ENCODE results near the gene MBP.
"Not testable (repeated sequence)": the region's sequence is repeated elsewhere in the genome, so short reads cannot be mapped to it uniquely, and the experiment has no call there.

The MBP gene

GRCh38 chr18:76951456-76952247 is 180.9 kb downstream of the MBP start:
- H3K27ac Mint-ChIP-seq: no peak overlapping the region
- H3K36me3 Mint-ChIP-seq: peaks cover 23% of the 10 kb centered on the region
- H3K4me3 Mint-ChIP-seq: no peak overlapping the region
- no peaks in the 10 kb centered on the region for H3K27me3 Mint-ChIP-seq
- no peaks in the 10 kb centered on the region for H3K9me3 Mint-ChIP-seq
- peaks cover 16% of the 10 kb centered on the region for H3K4me1 Mint-ChIP-seq

GRCh38 chr18:76948345-76948744 is 184.2 kb downstream of the MBP start:
- H3K4me1 Mint-ChIP-seq: peaks cover 16% of the 10 kb centered on the region
- H3K36me3 Mint-ChIP-seq: peaks cover 40% of the 10 kb centered on the region
- no peaks in the 10 kb centered on the region for H3K9me3 Mint-ChIP-seq
- no peak overlapping the region for H3K4me3 Mint-ChIP-seq
- H3K27me3 Mint-ChIP-seq: no peaks in the 10 kb centered on the region
- peak overlapping the region; percentile 6 for H3K27ac Mint-ChIP-seq

GRCh38 chr18:76944346-76944745 is 188.2 kb downstream of the MBP start:
- H3K27ac Mint-ChIP-seq, H3K27me3 Mint-ChIP-seq, H3K9me3 Mint-ChIP-seq, H3K4me3 Mint-ChIP-seq: not testable (repeated sequence)
- Mint-ChIP-seq H3K4me1 (peaks cover 16% of the 10 kb centered on the region), H3K36me3 (peaks cover 33% of the 10 kb centered on the region)

- no peak overlapping the region for H3K4me3 Mint-ChIP-seq
- peaks cover 36% of the 10 kb centered on the region for H3K36me3 Mint-ChIP-seq
- peaks cover 16% of the 10 kb centered on the region for H3K4me1 Mint-ChIP-seq
- H3K27me3 Mint-ChIP-seq: no peaks in the 10 kb centered on the region
- H3K9me3 Mint-ChIP-seq: no peaks in the 10 kb centered on the region
- H3K27ac Mint-ChIP-seq: no peak overlapping the region
These were observed 188.8 kb downstream of the MBP start for GRCh38 chr18:76943542-76944339.

GRCh38 chr18:76941284-76941683 is 191.3 kb downstream of the MBP start:
- Mint-ChIP-seq H3K36me3 (peaks cover 32% of the 10 kb centered on the region), H3K27ac (no peak overlapping the region), H3K9me3 (no peaks in the 10 kb centered on the region), H3K4me1 (no peaks in the 10 kb centered on the region), H3K27me3 (no peaks in the 10 kb centered on the region), H3K4me3 (no peak overlapping the region)

- Mint-ChIP-seq H3K36me3 (peaks cover 29% of the 10 kb centered on the region), H3K27me3 (no peaks in the 10 kb centered on the region), H3K4me1 (no peaks in the 10 kb centered on the region), H3K27ac (no peak overlapping the region), H3K4me3 (no peak overlapping the region), H3K9me3 (no peaks in the 10 kb centered on the region)
These were observed 194.0 kb downstream of the MBP start for GRCh38 chr18:76938619-76939018.

GRCh38 chr18:76937597-76937996 is 195.0 kb downstream of the MBP start:
- Mint-ChIP-seq H3K27ac (no peak overlapping the region), H3K36me3 (peaks cover 31% of the 10 kb centered on the region), H3K4me3 (no peak overlapping the region), H3K9me3 (no peaks in the 10 kb centered on the region), H3K27me3 (no peaks in the 10 kb centered on the region), H3K4me1 (no peaks in the 10 kb centered on the region)

- Mint-ChIP-seq H3K4me1 (no peaks in the 10 kb centered on the region), H3K36me3 (peaks cover 36% of the 10 kb centered on the region), H3K27me3 (no peaks in the 10 kb centered on the region), H3K9me3 (no peaks in the 10 kb centered on the region), H3K27ac (no peak overlapping the region), H3K4me3 (no peak overlapping the region)
These were observed 195.7 kb downstream of the MBP start for GRCh38 chr18:76936877-76937276.

- Mint-ChIP-seq H3K9me3 (no peaks in the 10 kb centered on the region), H3K27me3 (no peaks in the 10 kb centered on the region), H3K36me3 (peaks cover 37% of the 10 kb centered on the region), H3K4me3 (no peak overlapping the region), H3K4me1 (no peaks in the 10 kb centered on the region), H3K27ac (no peak overlapping the region)
These were observed 196.8 kb downstream of the MBP start for GRCh38 chr18:76935722-76936337.

- Mint-ChIP-seq H3K27ac (no peak overlapping the region), H3K4me1 (no peaks in the 10 kb centered on the region), H3K36me3 (peaks cover 33% of the 10 kb centered on the region), H3K4me3 (no peak overlapping the region), H3K9me3 (no peaks in the 10 kb centered on the region), H3K27me3 (no peaks in the 10 kb centered on the region)
These were observed 200.4 kb downstream of the MBP start for GRCh38 chr18:76932026-76932819.

- no peak overlapping the region for H3K27ac Mint-ChIP-seq
- no peaks in the 10 kb centered on the region for H3K9me3 Mint-ChIP-seq
- H3K4me3 Mint-ChIP-seq: no peak overlapping the region
- peaks cover 27% of the 10 kb centered on the region for H3K36me3 Mint-ChIP-seq
- H3K4me1 Mint-ChIP-seq: no peaks in the 10 kb centered on the region
- no peaks in the 10 kb centered on the region for H3K27me3 Mint-ChIP-seq
These were observed 201.4 kb downstream of the MBP start for GRCh38 chr18:76931171-76931570.
